Erythroblast (primary cell): ENCODE results near the gene SMAP1.

Experiments used
- GATA1 ChIP-seq: IDR thresholded peaks from 2 replicates; pipeline ENCODE4 v1.6.1; 2011; ENCODE audit warnings: low read depth, mild to moderate bottlenecking, control low read depth, low read length, moderate library complexity
- POLR2A ChIP-seq: IDR thresholded peaks from 2 replicates; pipeline ENCODE4 v1.6.1; 2011; ENCODE audit warnings: mild to moderate bottlenecking, low read length

DNA sequence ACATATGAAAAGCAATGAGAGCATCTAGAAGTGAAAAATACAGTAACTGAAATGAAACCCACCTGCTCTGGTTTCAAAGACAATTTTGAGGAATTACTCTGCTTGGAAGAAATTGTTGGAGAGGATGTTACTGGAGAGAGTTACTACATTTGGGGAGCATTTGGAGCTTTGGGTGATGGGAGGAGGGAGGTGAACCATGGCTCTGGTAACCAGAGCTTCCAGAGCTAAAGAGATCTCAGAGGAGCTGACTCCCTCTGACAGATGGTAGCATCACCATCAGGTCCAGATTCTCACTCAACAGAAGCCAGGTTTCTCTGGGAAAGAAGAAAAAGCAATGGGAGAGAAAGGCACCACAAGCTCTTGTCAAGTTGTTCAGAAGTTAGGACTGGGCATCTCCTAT lies 42.2 kb upstream of the SMAP1 start:
- no peak for TF ChIP-seq POLR2A
- TF ChIP-seq GATA1: no peak
